ENCODE results near the gene KCTD21. TPM values are rescaled to one million over a fixed set of nuclear protein-coding genes. Genes with fewer than 3 reads are reported as not detected.

The KCTD21 gene
- total and polyA plus RNA-seq, 2 of the 4 experiments (the other 2 are of a cell fraction) = 12.2 to 12.5 TPM

GRCh38 chr11:78230161-78230877 lies 41.9 kb upstream of the KCTD21 start:
- Histone ChIP-seq H4K8ac (ENCODE audit: low read depth in 2 of 2, low read length in 2 of 2) (no peak overlapping the region), H3K4me2 (ENCODE audit: low read depth, low read length) (no peak overlapping the region), H3K36me3 (ENCODE audit: control insufficient read depth, insufficient read depth, low read length) (peaks cover 5% of the 10 kb centered on the region), H3K9me3 (ENCODE audit: control insufficient read depth, insufficient read depth, low read length) (no peaks in the 10 kb centered on the region), H3K79me1 (ENCODE audit: low read depth in 1 of 2, low read length in 2 of 2) (peaks cover 0 to 19% of the 10 kb centered on the region in 2 experiments; a peak in 3 of 4 replicates), H3K4ac (ENCODE audit: low read depth, low read length) (no peak overlapping the region), H3K18ac (ENCODE audit: low read depth, low read length) (no peak overlapping the region; the same call in 1 of the 2 replicates), H3K9ac (ENCODE audit: low read depth, low read length) (no peak overlapping the region), H2AK5ac (ENCODE audit: low read depth, low read length) (peak overlapping the region; percentile 45; the same call in 1 of the 2 replicates), H4K20me1 (ENCODE audit: insufficient read depth, low read length) (peaks cover 11% of the 10 kb centered on the region; the same call in 1 of the 2 replicates), H2BK5ac (ENCODE audit: low read depth, low read length, poor library complexity, severe bottlenecking) (no peak overlapping the region), H2BK20ac (ENCODE audit: low read depth, low read length) (no peak overlapping the region), H3K9me1 (ENCODE audit: insufficient read depth, low read length) (peaks cover 17% of the 10 kb centered on the region), H2BK15ac (ENCODE audit: low read depth, low read length) (no peak overlapping the region), H4K91ac (ENCODE audit: insufficient read depth, low read depth, low read length) (no peak overlapping the region), H2AFZ (replicated peaks; ENCODE audit: low read length, poor library complexity) (no peak overlapping the region), H3K23ac (ENCODE audit: low read depth, low read length) (no peak overlapping the region), H3K27ac (ENCODE audit: insufficient read depth, low read length) (no peak overlapping the region), H2AK9ac (replicated peaks; ENCODE audit: low read depth, low read length, poor library complexity) (no peak overlapping the region), H3K4me1 (ENCODE audit: control insufficient read depth, insufficient read depth, low read length) (peaks cover 14% of the 10 kb centered on the region), H3K27me3 (ENCODE audit: control insufficient read depth, insufficient read depth, low read length) (no peaks in the 10 kb centered on the region), H3K14ac (replicated peaks; ENCODE audit: low read depth, low read length) (no peak overlapping the region; the same call in 1 of the 2 replicates), H4K5ac (ENCODE audit: low read depth, low read length) (no peak overlapping the region), H3K56ac (ENCODE audit: extremely low read depth, insufficient read depth, low read length) (no peak overlapping the region), H2BK120ac (ENCODE audit: low read depth, low read length) (no peak overlapping the region), H3K4me3 (ENCODE audit: insufficient read depth, low read depth, low read length) (no peak overlapping the region)
- ChIA-PET CTCF (no interaction called here), POLR2A (ENCODE audit: unreplicated experiment) (no interaction called here)
- dilution Hi-C loops (cut with HindIII; ENCODE audit: low sequenced_read_pairs, unreplicated experiment) (no loop called here), intact Hi-C loops (cut with micrococcal nuclease) (no loop called here), in situ Hi-C loops (cut with MboI; ENCODE audit: low sequenced_read_pairs) (no loop called here)
- DNase-seq = peak; percentile 27
- TF ChIP-seq CHD1 (IDR thresholded peaks at IDR 0.05; ENCODE audit: low read depth, low read length) (no peak), POLR2A (IDR thresholded peaks at IDR 0.05; ENCODE audit: low read depth, low read length) (no peak), MAFK (IDR thresholded peaks at IDR 0.05; ENCODE audit: low read depth, low read length) (no peak)
- ATAC-seq (ENCODE audit: low read depth) = no peak
- BruUV-seq (replicated peaks) = no TSS peak
- WGBS, 2 experiments (ENCODE audit: extremely low coverage in 2 of 2, insufficient read length in 1 of 2) = 75% methylated on average over 4 of the region's 7 CpGs; no CpG with 5 or more reads in 1 of the 2 experiments
